Upper lobe of left lung (tissue), 4 donors: Measurements from ENCODE around the gene DDAH1.

Experiments used
- EP300 ChIP-seq, 4 donors: sonication (generic); formaldehyde crosslinking; IDR thresholded peaks; one replicate each; pipeline ENCODE4 v1.5.1; 2017; ENCODE audit warnings: antibody characterized with exemption in 4 of 4, control low read depth in 2 of 4
- POLR2A ChIP-seq, 4 donors: fragments of 450-650 bp; IDR thresholded peaks; one replicate each; pipeline ENCODE4 v1.5.1; 2016 to 2017; ENCODE audit warnings: antibody characterized with exemption in 4 of 4, mild to moderate bottlenecking in 2 of 4
- POLR2AphosphoS5 ChIP-seq, 2 donors: sonication (generic); formaldehyde crosslinking; IDR thresholded peaks; one replicate each; pipeline ENCODE4 v1.5.1; 2017; ENCODE audit warnings: antibody characterized with exemption in 2 of 2
- TF ChIP-seq, protein P1 (sequence below), 6 experiments: fragments of 450-650 bp in 4 of 6; fragments of 200-600 bp in 2 of 6; sonication (generic) in 2 of 6; IDR thresholded peaks; one replicate each; pipeline ENCODE4 v1.5.1; 2016 to 2019; ENCODE audit warnings: antibody characterized with exemption in 6 of 6

DNA sequence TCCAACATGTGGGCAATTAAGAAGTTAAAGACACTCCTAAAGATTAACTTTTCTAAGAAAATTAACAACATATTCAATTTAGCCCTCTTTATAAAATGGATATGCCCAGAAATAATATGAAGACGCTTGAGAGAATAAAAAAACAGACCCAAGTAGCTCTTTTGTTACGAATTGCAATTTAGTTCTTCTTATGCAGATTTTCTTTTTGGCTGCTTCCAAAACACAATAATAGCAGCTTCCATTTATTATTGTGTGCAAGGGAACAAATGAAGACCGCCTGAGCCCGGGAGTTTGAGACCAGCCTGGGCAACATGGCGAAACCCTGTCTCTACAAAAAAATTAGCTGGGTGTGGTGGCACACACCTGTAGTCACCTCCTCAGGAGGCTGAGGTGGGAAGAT is 138.1 kb downstream of the DDAH1 start:
- TF ChIP-seq, protein P1, sequence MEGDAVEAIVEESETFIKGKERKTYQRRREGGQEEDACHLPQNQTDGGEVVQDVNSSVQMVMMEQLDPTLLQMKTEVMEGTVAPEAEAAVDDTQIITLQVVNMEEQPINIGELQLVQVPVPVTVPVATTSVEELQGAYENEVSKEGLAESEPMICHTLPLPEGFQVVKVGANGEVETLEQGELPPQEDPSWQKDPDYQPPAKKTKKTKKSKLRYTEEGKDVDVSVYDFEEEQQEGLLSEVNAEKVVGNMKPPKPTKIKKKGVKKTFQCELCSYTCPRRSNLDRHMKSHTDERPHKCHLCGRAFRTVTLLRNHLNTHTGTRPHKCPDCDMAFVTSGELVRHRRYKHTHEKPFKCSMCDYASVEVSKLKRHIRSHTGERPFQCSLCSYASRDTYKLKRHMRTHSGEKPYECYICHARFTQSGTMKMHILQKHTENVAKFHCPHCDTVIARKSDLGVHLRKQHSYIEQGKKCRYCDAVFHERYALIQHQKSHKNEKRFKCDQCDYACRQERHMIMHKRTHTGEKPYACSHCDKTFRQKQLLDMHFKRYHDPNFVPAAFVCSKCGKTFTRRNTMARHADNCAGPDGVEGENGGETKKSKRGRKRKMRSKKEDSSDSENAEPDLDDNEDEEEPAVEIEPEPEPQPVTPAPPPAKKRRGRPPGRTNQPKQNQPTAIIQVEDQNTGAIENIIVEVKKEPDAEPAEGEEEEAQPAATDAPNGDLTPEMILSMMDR (IDR thresholded peaks at IDR 0.05): no peak
- TF ChIP-seq POLR2A (IDR thresholded peaks at IDR 0.05) (no peak), POLR2AphosphoS5 (IDR thresholded peaks at IDR 0.05) (no peak), EP300 (IDR thresholded peaks at IDR 0.05) (no peak)
